Panc1 (cell line): ENCODE results near the gene LRRC36. TPM values are rescaled to one million over a fixed set of nuclear protein-coding genes. Genes with fewer than 3 reads are reported as not detected.

ENCODE experiments used
- ATAC-seq: fragments of 200-7000 bp; cut with Tn5 transposase; 2 replicates; pipeline ENCODE4 v1.9.1; 2020; ENCODE audit warnings: mild to moderate bottlenecking, moderate library complexity
- BruUV-seq: library from RNA; stranded (reverse); fragments of 400-500 nt; replicated peaks from 2 replicates; lab custom pipeline; 2021; lab: Mats Ljungman, UMichigan
- CTCF ChIA-PET: fragments of 300-600 bp; sonication (Branson Sonifier 250); formaldehyde crosslinking; loops from one replicate; lab custom pipeline; 2022; ENCODE audit warnings: antibody characterized with exemption; lab: Charles Lee
- POLR2A ChIA-PET: fragments of 300-600 bp; sonication (Branson Sonifier 250); formaldehyde crosslinking; loops from one replicate; lab custom pipeline; 2022; ENCODE audit warnings: antibody characterized with exemption; lab: Charles Lee
- DNase-seq: peaks from one replicate; pipeline ENCODE4 v3.0.0-alpha.2; 2010; ENCODE audit warnings: low read depth, low spot score
- H3K27ac ChIP-seq: 2 replicates; pipeline ENCODE4 v1.5.1; 2011; ENCODE audit warnings: mild to moderate bottlenecking, low read length, inconsistent platforms
- H3K27me3 ChIP-seq: fragments of 200-500 bp; sonication (Bioruptor generic); 2 replicates; pipeline ENCODE4 v1.6.0; 2014; ENCODE audit warnings: low read length, inconsistent platforms; ENCODE audit not compliant: control insufficient read depth, insufficient read depth
- H3K36me3 ChIP-seq: fragments of 200-500 bp; sonication (Bioruptor generic); 2 replicates; pipeline ENCODE4 v1.5.1; 2014; ENCODE audit warnings: inconsistent platforms, mild to moderate bottlenecking, low read length, moderate library complexity; ENCODE audit not compliant: control insufficient read depth, insufficient read depth
- H3K4me1 ChIP-seq: 2 replicates; pipeline ENCODE4 v1.5.1; 2011; ENCODE audit warnings: inconsistent platforms, mild to moderate bottlenecking, low read length, moderate library complexity; ENCODE audit not compliant: control insufficient read depth, insufficient read depth
- H3K4me3 ChIP-seq, 2 experiments: 2 replicates each; pipeline ENCODE4 v1.5.1; 2011 to 2012; ENCODE audit warnings: low read depth in 2 of 2, low read length in 2 of 2, mild to moderate bottlenecking in 2 of 2, inconsistent platforms in 1 of 2, moderate library complexity in 1 of 2
- H3K9me3 ChIP-seq: fragments of 200-500 bp; sonication (Bioruptor generic); 2 replicates; pipeline ENCODE4 v1.5.1; 2014; ENCODE audit warnings: low read depth, mild to moderate bottlenecking, inconsistent platforms, low read length, moderate library complexity; ENCODE audit not compliant: control insufficient read depth, insufficient read depth
- CTCF ChIP-seq: fragments of 450-650 bp; IDR thresholded peaks from 2 replicates; pipeline ENCODE4 v1.5.1; 2017; ENCODE audit warnings: mild to moderate bottlenecking
- POLR2AphosphoS5 ChIP-seq: IDR thresholded peaks from 2 replicates; pipeline ENCODE4 v1.6.1; 2012; ENCODE audit warnings: mild to moderate bottlenecking, low read depth, low read length, moderate library complexity
- REST ChIP-seq, 2 experiments: IDR thresholded peaks; 2 replicates each; pipeline ENCODE4 v1.6.1; 2011 to 2012; ENCODE audit warnings: low read depth in 2 of 2, control low read depth in 1 of 2, low read length in 1 of 2, mild to moderate bottlenecking in 1 of 2, moderate library complexity in 1 of 2; ENCODE audit not compliant: insufficient read depth in 1 of 2
- SIN3A ChIP-seq: IDR thresholded peaks from 2 replicates; pipeline ENCODE4 v1.6.1; 2012; ENCODE audit warnings: low read depth, mild to moderate bottlenecking, low read length, moderate library complexity, borderline replicate concordance; ENCODE audit not compliant: insufficient read depth
- TCF7L2 ChIP-seq: IDR thresholded peaks from 2 replicates; pipeline ENCODE4 v1.6.1; 2011; ENCODE audit warnings: mild to moderate bottlenecking, low read depth, low read length, inconsistent platforms
- in situ Hi-C: cut with HindIII; loops from 2 replicates; pipeline ENCODE4 v1.10.0; 2016; ENCODE audit warnings: low sequenced_read_pairs, low pct_unique_long_range_greater_than_20kb
- intact Hi-C: fragments of 100-400 bp; cut with micrococcal nuclease; formaldehyde crosslinking; loops from one replicate; pipeline ENCODE4 v1.10.0; 2022; ENCODE audit not compliant: unreplicated experiment
- total RNA-seq: library from RNA; stranded (reverse); gene quantifications from one replicate; pipeline ENCODE4 v1.2.1, GENCODE V29; 2021; ENCODE audit not compliant: unreplicated experiment

The LRRC36 gene
- total RNA-seq, 1 experiment from 2014 or later = 0.54 TPM

DNA sequence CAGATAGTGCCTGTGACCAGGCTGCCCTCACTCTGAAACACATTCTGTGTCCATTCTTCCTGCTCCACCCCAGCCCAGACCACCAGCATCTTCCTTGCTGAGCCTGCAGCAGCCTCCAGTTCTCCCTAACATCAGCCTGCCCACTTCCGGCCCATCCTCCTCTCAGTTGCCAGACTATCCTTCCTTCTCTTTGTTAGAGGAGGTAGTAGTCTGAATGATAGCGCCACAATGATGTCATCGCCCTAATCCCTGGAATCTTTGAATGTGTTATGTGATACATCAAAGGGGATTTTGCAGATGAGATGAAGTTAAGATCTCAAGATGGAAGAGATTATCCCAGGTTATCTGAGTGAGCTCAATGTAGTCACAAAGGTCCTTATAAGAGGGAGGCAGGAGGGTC is 92.9 kb downstream of the LRRC36 start:
- in situ Hi-C loops = no loop called here
- Histone ChIP-seq H3K9me3 (no peaks in the 10 kb centered on the region), H3K27me3 (no peaks in the 10 kb centered on the region), H3K36me3 (no peaks in the 10 kb centered on the region), H3K4me3 (no peak overlapping the region), H3K4me1 (no peaks in the 10 kb centered on the region), H3K27ac (no peak overlapping the region)
- no peak for ATAC-seq
- ChIA-PET CTCF (no interaction called here), POLR2A (interaction anchor here (0.5 kb wide), 1 partner anchor 61 kb away, joined by 3 read pairs; the partner anchor contains the start of gene ATP6V0D1)
- DNase-seq = no peak
- TF ChIP-seq TCF7L2 = no peak
- BruUV-seq = no TSS peak
- intact Hi-C loops = no loop called here

DNA sequence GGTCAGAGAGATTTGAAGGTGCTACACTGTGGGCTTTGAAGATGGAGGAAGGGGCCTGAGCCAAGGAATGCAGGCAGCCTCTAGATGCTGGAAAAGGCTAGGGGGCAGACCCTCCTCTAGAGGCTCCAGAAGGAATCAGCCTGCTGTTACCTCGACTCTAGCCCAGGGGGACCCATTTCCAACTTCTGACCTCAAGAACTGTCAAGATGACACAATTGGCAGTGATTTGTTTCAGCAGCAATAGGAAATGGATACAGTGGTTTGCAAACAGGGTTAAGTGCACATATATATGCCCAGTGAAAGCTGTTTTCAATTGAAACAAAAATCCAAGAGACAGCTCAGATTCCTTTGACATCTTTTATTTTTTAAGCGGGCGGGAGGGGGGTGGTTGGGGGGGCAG is 93.3 kb downstream of the LRRC36 start:
- in situ Hi-C loops (no loop called here), intact Hi-C loops (no loop called here)
- Histone ChIP-seq H3K4me1 (no peaks in the 10 kb centered on the region), H3K36me3 (no peaks in the 10 kb centered on the region), H3K9me3 (no peaks in the 10 kb centered on the region), H3K4me3 (no peak overlapping the region), H3K27ac (no peak overlapping the region), H3K27me3 (no peaks in the 10 kb centered on the region)
- no TSS peak for BruUV-seq
- ChIA-PET POLR2A (interaction anchor here (0.5 kb wide), 1 partner anchor 61 kb away, joined by 3 read pairs; the partner anchor contains the start of gene ATP6V0D1), CTCF (no interaction called here)
- DNase-seq (no peak), ATAC-seq (no peak)
- TF ChIP-seq TCF7L2 (no peak), SIN3A (no peak), POLR2AphosphoS5 (no peak), REST (IDR thresholded peaks at IDR 0.05; ENCODE audit: insufficient read depth in 1 of 2, low read depth in 2 of 2, low read length in 1 of 2) (no peak), CTCF (no peak)

DNA sequence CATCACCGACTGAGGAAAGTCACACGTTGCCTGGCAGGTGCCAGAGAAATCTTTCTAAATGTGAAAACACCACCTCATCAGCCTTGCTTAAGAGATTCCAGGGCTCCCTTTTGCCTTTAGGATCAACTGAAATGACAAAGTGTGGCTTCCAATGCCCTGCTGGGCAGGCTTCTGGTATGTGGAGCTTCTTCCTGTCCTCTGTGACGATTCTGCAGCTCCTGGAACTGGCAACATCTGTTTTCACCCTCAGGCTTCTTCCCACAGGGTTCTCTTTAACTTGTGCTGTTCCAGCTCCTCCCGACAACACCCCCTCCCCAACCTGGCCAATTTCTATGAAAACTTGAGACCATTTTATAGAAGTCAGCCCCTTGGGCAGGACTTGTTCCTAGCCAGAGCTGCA is 94.4 kb downstream of the LRRC36 start:
- TF ChIP-seq SIN3A (no peak), TCF7L2 (no peak), POLR2AphosphoS5 (no peak), CTCF (no peak), REST (IDR thresholded peaks at IDR 0.05; ENCODE audit: insufficient read depth in 1 of 2, low read depth in 2 of 2, low read length in 1 of 2) (no peak)
- Histone ChIP-seq H3K36me3 (no peaks in the 10 kb centered on the region), H3K4me3 (no peak overlapping the region), H3K4me1 (no peaks in the 10 kb centered on the region), H3K27ac (no peak overlapping the region), H3K9me3 (no peaks in the 10 kb centered on the region), H3K27me3 (no peaks in the 10 kb centered on the region; the same call in 1 of the 2 replicates)
- intact Hi-C loops (no loop called here), in situ Hi-C loops (no loop called here)
- POLR2A ChIA-PET = no interaction called here
- ATAC-seq (no peak), DNase-seq (no peak)
- BruUV-seq = no TSS peak
- CTCF ChIA-PET = no interaction called here
